Measurements from ENCODE around the gene ZNF766. TPM values are rescaled to one million over a fixed set of nuclear protein-coding genes. Genes with fewer than 3 reads are reported as not detected.

The ZNF766 gene
- polyA plus RNA-seq, 2 of the 4 experiments (the other 2 are of a cell fraction) = 11.9 to 21.9 TPM

DNA sequence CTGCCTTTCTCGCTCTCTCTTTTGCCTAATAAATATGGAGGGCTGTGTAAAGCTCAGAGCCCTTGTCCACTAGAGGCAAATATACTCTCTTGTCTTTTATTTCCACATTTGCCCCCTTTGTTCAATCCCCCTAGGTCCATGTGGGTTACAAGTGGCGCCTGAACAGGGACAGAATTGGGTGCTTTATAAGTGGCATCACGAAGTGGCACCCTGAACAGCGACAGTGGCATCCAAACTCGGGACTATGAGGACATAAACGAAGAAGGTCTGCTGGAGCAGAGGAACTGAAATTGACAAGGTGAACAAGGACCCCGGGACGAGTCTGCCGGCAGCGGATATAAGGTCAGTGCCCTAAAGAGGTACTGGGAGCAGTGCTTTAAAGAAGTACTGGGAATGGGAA is 62.4 kb downstream of the ZNF766 start:
- FAIRE-seq (no peak), ATAC-seq (no peak)
- CTCF ChIA-PET = no interaction called here

DNA sequence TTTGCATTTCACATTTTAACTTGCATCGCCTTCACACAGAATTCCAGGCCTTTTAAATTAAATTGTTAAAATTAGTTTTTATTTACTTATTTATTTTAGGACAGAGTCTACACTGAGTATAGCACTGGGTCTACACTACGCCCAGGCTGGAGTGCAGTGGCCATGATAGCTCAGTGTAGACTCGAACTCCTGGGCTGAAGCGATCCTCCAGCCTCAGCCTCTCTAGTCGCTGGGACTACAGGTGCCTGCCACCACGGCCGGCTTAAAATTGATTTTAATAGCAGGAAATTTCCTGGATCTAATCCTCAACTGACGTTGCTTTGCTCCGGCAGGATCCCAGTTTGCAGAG is 66.4 kb downstream of the ZNF766 start:
- TF ChIP-seq, protein P1, sequence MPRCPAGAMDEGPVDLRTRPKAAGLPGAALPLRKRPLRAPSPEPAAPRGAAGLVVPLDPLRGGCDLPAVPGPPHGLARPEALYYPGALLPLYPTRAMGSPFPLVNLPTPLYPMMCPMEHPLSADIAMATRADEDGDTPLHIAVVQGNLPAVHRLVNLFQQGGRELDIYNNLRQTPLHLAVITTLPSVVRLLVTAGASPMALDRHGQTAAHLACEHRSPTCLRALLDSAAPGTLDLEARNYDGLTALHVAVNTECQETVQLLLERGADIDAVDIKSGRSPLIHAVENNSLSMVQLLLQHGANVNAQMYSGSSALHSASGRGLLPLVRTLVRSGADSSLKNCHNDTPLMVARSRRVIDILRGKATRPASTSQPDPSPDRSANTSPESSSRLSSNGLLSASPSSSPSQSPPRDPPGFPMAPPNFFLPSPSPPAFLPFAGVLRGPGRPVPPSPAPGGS (IDR thresholded peaks at IDR 0.05) = no peak
- TF ChIP-seq, protein P2, sequence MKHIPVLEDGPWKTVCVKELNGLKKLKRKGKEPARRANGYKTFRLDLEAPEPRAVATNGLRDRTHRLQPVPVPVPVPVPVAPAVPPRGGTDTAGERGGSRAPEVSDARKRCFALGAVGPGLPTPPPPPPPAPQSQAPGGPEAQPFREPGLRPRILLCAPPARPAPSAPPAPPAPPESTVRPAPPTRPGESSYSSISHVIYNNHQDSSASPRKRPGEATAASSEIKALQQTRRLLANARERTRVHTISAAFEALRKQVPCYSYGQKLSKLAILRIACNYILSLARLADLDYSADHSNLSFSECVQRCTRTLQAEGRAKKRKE (CRISPR knock-in tag; IDR thresholded peaks at IDR 0.05; ENCODE audit: low read depth) = no peak
- no peak for TF ChIP-seq KDM1A (IDR thresholded peaks at IDR 0.05; ENCODE audit: low read depth)
- no peak for TF ChIP-seq HOXB5 (CRISPR knock-in tag; IDR thresholded peaks at IDR 0.05)
- no peak for TF ChIP-seq FOSL2 (IDR thresholded peaks at IDR 0.05)
- TF ChIP-seq FOSL2 (CRISPR knock-in tag; IDR thresholded peaks at IDR 0.05) = no peak
- no peak for TF ChIP-seq CBX8 (IDR thresholded peaks at IDR 0.05)
- Histone ChIP-seq H3K9me3 (peaks cover 78% of the 10 kb centered on the region), H3K4me3 (no peak overlapping the region; the same call in 2 of the 3 replicates), H3K4me1 (no peaks in the 10 kb centered on the region), H3K4me2 (no peak overlapping the region), H3K27ac (no peak overlapping the region)
- POLR2A ChIA-PET = no interaction called here
- DNase-seq (ENCODE audit: low read depth in 1 of 2, low spot score in 1 of 2) = no peak
- no peak for ATAC-seq
- FAIRE-seq = no peak
- CTCF ChIA-PET = interaction anchor here (0.8 kb wide), 1 partner anchor 9 kb away, joined by 4 read pairs; no protein-coding TSS in a partner anchor
- 56% methylated on average over 9 of the region's 9 CpGs for WGBS (ENCODE audit: missing lambda C conversion rate)

More for the DNA sequence above, 62.4 kb downstream of the ZNF766 start:
- WGBS (ENCODE audit: missing lambda C conversion rate) = 12% methylated on average over 10 of the region's 10 CpGs
- Histone ChIP-seq H3K27ac (no peak overlapping the region), H3K4me2 (no peak overlapping the region), H3K9me3 (peaks cover 90% of the 10 kb centered on the region), H3K4me1 (no peaks in the 10 kb centered on the region), H3K4me3 (no peak overlapping the region)
- TF ChIP-seq, protein P2 (CRISPR knock-in tag; IDR thresholded peaks at IDR 0.05; ENCODE audit: low read depth) = no peak
- DNase-seq (ENCODE audit: low read depth in 1 of 2, low spot score in 1 of 2) = no peak
- POLR2A ChIA-PET = no interaction called here

DNA sequence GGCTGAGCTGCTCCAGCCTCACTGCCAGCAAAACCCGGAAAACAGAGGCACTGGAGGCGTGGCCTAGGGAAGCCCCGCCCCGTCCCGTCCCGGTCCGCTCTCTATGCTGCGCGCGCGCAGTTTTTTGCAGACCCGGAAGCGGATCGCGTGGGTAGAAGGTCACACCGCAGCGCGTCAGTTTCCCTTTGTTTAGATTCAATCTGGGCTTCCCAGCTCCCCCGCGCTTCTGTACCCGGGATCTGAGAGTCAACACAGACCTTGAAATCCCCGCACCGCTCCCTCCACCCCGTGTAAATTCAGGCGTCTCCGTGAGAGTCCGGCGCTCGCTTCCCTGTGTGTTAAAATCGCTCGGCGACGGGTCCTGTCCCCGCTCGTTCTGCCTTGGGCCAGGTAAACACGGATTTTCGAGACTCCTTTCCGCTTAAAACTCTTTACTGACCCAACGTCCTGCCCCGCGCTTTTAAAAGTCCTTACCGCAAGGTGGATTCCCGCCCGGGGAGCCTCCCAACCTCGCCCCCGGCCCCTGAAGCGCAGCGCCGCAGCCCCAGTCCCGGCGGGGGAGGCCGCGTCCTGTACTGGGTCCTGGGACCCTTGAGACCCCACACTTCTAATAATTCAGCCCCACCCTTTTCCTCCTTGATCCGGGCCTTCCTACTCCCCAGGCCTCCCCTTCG is 66.9 kb downstream of the ZNF766 start, which contains the start of gene ZNF610:
Gene ZNF610 (plus strand): TSS at position 127 of the 674 bp plus-strand sequence. CDS start 12,930 bp downstream, outside the sequence.
- no peaks in the 10 kb centered on the region for H3K4me1 ChIP-seq
- peaks cover 77% of the 10 kb centered on the region for H3K9me3 ChIP-seq
- no peak within 1 kb of the TSS for H3K27ac ChIP-seq
- H3K4me3 ChIP-seq = no peak within 1 kb of the TSS; the same call in 2 of the 3 replicates
- TF ChIP-seq RNF2 (IDR thresholded peaks at IDR 0.05; ENCODE audit: borderline replicate concordance, low read depth) = no peak
- TF ChIP-seq POLR2A (IDR thresholded peaks at IDR 0.05; ENCODE audit: low read length) = no peak
- TF ChIP-seq EHMT2 (IDR thresholded peaks at IDR 0.05; ENCODE audit: low read depth) = no peak
- TF ChIP-seq NFE2L2 (conservative IDR thresholded peaks at IDR 0.05; ENCODE audit: low read length) = no peak
- TF ChIP-seq FOSB (CRISPR knock-in tag; IDR thresholded peaks at IDR 0.05) = no peak
- TF ChIP-seq RCOR1 (IDR thresholded peaks at IDR 0.05; ENCODE audit: low read depth, low read length) = no peak
- TF ChIP-seq CHD4 (IDR thresholded peaks at IDR 0.05; ENCODE audit: borderline replicate concordance) = no peak
- TF ChIP-seq, protein P3, sequence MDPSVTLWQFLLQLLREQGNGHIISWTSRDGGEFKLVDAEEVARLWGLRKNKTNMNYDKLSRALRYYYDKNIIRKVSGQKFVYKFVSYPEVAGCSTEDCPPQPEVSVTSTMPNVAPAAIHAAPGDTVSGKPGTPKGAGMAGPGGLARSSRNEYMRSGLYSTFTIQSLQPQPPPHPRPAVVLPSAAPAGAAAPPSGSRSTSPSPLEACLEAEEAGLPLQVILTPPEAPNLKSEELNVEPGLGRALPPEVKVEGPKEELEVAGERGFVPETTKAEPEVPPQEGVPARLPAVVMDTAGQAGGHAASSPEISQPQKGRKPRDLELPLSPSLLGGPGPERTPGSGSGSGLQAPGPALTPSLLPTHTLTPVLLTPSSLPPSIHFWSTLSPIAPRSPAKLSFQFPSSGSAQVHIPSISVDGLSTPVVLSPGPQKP (IDR thresholded peaks at IDR 0.05; ENCODE audit: low read depth, low read length) = no peak
- no peak for TF ChIP-seq BHLHE40 (IDR thresholded peaks at IDR 0.05; ENCODE audit: low read depth, low read length)
- TF ChIP-seq, protein P4, sequence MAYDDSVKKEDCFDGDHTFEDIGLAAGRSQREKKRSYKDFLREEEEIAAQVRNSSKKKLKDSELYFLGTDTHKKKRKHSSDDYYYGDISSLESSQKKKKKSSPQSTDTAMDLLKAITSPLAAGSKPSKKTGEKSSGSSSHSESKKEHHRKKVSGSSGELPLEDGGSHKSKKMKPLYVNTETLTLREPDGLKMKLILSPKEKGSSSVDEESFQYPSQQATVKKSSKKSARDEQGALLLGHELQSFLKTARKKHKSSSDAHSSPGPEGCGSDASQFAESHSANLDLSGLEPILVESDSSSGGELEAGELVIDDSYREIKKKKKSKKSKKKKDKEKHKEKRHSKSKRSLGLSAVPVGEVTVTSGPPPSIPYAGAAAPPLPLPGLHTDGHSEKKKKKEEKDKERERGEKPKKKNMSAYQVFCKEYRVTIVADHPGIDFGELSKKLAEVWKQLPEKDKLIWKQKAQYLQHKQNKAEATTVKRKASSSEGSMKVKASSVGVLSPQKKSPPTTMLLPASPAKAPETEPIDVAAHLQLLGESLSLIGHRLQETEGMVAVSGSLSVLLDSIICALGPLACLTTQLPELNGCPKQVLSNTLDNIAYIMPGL (CRISPR knock-in tag; IDR thresholded peaks at IDR 0.05; ENCODE audit: borderline replicate concordance) = no peak
- no peak for TF ChIP-seq MAFK (IDR thresholded peaks at IDR 0.05; ENCODE audit: partially characterized antibody)
- TF ChIP-seq, protein P5, sequence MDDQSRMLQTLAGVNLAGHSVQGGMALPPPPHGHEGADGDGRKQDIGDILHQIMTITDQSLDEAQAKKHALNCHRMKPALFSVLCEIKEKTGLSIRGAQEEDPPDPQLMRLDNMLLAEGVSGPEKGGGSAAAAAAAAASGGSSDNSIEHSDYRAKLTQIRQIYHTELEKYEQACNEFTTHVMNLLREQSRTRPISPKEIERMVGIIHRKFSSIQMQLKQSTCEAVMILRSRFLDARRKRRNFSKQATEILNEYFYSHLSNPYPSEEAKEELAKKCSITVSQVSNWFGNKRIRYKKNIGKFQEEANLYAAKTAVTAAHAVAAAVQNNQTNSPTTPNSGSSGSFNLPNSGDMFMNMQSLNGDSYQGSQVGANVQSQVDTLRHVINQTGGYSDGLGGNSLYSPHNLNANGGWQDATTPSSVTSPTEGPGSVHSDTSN (IDR thresholded peaks at IDR 0.05) = no peak
- TF ChIP-seq CBX2 (IDR thresholded peaks at IDR 0.05; ENCODE audit: borderline replicate concordance, low read depth) = no peak
- TF ChIP-seq MYC (IDR thresholded peaks at IDR 0.05; ENCODE audit: borderline replicate concordance, low read length) = no peak
- TF ChIP-seq EP300 (IDR thresholded peaks at IDR 0.05) = no peak
- no peak for TF ChIP-seq EHF (CRISPR knock-in tag; IDR thresholded peaks at IDR 0.05)
- no peak for TF ChIP-seq HOXB13 (CRISPR knock-in tag; IDR thresholded peaks at IDR 0.05; ENCODE audit: low read depth)
- DNase-seq (ENCODE audit: low read depth in 1 of 2, low spot score in 1 of 2) (no peak), ATAC-seq (peak in 1 of 2 experiments; percentile 30; a peak in 2 of 6 replicates), FAIRE-seq (no peak)
- 46% methylated on average over 55 of the region's 55 CpGs for WGBS (ENCODE audit: missing lambda C conversion rate)
- POLR2A ChIA-PET = no interaction called here
- CTCF ChIA-PET = interaction anchor here (0.8 kb wide), 1 partner anchor 9 kb away, joined by 4 read pairs; no protein-coding TSS in a partner anchor
- H3K4me2 ChIP-seq = no peak within 1 kb of the TSS
